ENCODE results near the gene TMEM101.

DNA sequence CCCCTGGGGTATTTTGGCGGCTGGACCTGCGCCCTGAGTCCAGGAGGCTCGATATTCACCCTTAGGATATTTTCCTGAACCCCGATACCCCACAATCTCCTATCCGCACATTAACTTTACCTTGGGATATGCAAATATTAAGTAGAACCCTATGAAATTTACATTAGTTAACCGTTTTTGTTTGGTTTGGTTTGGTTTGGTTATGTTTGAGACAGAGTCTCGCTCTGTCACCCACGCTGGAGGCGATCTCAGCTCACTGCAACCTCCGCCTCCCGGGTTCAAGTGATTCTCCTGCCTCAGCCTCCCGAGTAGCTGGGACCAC is 19.7 kb downstream of the TMEM101 start:
- TF ChIP-seq, protein P1, sequence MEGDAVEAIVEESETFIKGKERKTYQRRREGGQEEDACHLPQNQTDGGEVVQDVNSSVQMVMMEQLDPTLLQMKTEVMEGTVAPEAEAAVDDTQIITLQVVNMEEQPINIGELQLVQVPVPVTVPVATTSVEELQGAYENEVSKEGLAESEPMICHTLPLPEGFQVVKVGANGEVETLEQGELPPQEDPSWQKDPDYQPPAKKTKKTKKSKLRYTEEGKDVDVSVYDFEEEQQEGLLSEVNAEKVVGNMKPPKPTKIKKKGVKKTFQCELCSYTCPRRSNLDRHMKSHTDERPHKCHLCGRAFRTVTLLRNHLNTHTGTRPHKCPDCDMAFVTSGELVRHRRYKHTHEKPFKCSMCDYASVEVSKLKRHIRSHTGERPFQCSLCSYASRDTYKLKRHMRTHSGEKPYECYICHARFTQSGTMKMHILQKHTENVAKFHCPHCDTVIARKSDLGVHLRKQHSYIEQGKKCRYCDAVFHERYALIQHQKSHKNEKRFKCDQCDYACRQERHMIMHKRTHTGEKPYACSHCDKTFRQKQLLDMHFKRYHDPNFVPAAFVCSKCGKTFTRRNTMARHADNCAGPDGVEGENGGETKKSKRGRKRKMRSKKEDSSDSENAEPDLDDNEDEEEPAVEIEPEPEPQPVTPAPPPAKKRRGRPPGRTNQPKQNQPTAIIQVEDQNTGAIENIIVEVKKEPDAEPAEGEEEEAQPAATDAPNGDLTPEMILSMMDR (IDR thresholded peaks at IDR 0.05), result no peak
- TF ChIP-seq POLR2A (IDR thresholded peaks at IDR 0.05), result no peak
